AG04450 (cell line): Measurements from ENCODE around the gene S100A6. TPM values are rescaled to one million over a fixed set of nuclear protein-coding genes. Genes with fewer than 3 reads are reported as not detected.

Experiments used
- CTCF ChIA-PET: fragments of 300-600, 350-600 bp; formaldehyde crosslinking; extraction: SDS; loops from one replicate; lab custom pipeline; 2022; ENCODE audit warnings: antibody characterized with exemption, inconsistent platforms; lab: Charles Lee
- POLR2A ChIA-PET: fragments of 350-600 bp; formaldehyde crosslinking; extraction: SDS; loops from one replicate; lab custom pipeline; 2021; ENCODE audit warnings: antibody characterized with exemption, inconsistent platforms; lab: Yijun Ruan, JAX
- DNase-seq: peaks from one replicate; pipeline ENCODE4 v3.0.0-alpha.2; 2011; ENCODE audit warnings: low read depth, low spot score
- H3K27ac ChIP-seq: one replicate; pipeline ENCODE4 v1.5.1; 2012; ENCODE audit warnings: low read depth, low read length, control low read depth
- H3K27me3 ChIP-seq: one replicate; pipeline ENCODE4 v1.6.0; 2012; ENCODE audit warnings: low read length; ENCODE audit not compliant: control insufficient read depth, insufficient read depth
- H3K4me3 ChIP-seq: 2 replicates; pipeline ENCODE4 v1.5.1; 2011; ENCODE audit warnings: mild to moderate bottlenecking, low read depth, low read length, control low read depth
- H3K9me3 ChIP-seq: 2 replicates; pipeline ENCODE4 v1.5.1; 2012; ENCODE audit warnings: low read length; ENCODE audit not compliant: control insufficient read depth, insufficient read depth
- polyA plus RNA-seq: library from polyadenylated mRNA; depleted of rRNA; stranded (reverse); fragments of >200 nt; gene quantifications from 2 replicates; pipeline ENCODE4 v1.2.3, GENCODE V29; 2011
- TF ChIP-seq, protein P1 (sequence below): IDR thresholded peaks from 2 replicates; pipeline ENCODE4 v1.5.1; 2011; ENCODE audit warnings: low read depth, low read length, control low read depth, inconsistent platforms

Gene S100A6
- polyA plus RNA-seq, 1 experiment, result 1,379 TPM

DNA sequence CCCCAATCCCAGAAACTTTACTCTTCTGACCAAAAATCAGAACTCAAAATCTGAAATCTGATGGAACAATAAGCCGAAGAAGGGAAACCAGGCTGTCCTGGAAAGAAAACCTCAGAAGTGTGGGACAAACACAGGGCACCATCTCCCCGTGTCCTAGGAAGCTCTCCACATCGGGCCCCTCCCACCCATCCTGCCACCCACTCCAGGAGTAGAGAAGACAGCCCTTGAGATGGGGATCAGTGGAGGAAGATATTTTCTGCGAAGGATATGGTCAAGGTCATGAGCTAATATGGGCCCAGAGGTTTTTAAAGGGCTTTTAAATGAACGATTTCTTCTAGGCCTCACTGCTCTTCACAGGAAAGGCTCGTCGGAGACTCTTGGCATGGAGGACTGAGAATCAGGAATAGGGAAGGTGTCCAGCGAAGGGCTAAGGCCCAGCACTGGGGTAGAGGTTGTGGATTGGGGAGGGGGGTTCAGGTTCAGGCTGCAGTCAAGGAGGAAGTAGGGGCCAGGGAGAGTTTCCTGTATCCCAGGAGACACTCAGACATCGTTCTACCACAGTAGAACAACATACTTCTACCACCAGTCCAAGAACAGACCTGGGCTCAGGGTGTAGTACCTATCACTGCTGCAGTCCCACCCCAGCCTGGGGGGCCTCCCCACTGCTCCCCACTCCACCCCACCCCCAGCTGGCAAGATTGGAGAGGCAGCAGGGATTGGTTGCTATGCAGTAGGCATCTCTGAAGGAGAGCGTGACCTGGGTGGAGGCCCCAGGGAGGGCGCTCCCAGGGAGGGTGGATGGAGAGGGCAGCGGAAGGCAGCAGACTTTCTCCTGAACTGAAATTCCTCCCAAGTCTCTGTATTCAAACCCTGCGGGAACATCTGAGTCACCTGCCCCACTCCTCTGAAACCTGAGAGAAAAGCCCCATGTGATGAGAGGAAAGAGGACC is 6.1 kb upstream of the S100A6 start:
- POLR2A ChIA-PET, result no interaction called here
- H3K27ac ChIP-seq, result no peak overlapping the region
- CTCF ChIA-PET, result interaction anchor here (1.0 to 2.2 kb wide), 4 partner anchors 8 to 31 kb away, joined by 3 to 8 read pairs (median 7); no protein-coding TSS in a partner anchor
- H3K4me3 ChIP-seq, result no peak overlapping the region
- no peaks in the 10 kb centered on the region; the same call in 1 of the 2 replicates for H3K9me3 ChIP-seq
- no peaks in the 10 kb centered on the region for H3K27me3 ChIP-seq
- TF ChIP-seq, protein P1, sequence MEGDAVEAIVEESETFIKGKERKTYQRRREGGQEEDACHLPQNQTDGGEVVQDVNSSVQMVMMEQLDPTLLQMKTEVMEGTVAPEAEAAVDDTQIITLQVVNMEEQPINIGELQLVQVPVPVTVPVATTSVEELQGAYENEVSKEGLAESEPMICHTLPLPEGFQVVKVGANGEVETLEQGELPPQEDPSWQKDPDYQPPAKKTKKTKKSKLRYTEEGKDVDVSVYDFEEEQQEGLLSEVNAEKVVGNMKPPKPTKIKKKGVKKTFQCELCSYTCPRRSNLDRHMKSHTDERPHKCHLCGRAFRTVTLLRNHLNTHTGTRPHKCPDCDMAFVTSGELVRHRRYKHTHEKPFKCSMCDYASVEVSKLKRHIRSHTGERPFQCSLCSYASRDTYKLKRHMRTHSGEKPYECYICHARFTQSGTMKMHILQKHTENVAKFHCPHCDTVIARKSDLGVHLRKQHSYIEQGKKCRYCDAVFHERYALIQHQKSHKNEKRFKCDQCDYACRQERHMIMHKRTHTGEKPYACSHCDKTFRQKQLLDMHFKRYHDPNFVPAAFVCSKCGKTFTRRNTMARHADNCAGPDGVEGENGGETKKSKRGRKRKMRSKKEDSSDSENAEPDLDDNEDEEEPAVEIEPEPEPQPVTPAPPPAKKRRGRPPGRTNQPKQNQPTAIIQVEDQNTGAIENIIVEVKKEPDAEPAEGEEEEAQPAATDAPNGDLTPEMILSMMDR, result no peak
- no peak for DNase-seq

DNA sequence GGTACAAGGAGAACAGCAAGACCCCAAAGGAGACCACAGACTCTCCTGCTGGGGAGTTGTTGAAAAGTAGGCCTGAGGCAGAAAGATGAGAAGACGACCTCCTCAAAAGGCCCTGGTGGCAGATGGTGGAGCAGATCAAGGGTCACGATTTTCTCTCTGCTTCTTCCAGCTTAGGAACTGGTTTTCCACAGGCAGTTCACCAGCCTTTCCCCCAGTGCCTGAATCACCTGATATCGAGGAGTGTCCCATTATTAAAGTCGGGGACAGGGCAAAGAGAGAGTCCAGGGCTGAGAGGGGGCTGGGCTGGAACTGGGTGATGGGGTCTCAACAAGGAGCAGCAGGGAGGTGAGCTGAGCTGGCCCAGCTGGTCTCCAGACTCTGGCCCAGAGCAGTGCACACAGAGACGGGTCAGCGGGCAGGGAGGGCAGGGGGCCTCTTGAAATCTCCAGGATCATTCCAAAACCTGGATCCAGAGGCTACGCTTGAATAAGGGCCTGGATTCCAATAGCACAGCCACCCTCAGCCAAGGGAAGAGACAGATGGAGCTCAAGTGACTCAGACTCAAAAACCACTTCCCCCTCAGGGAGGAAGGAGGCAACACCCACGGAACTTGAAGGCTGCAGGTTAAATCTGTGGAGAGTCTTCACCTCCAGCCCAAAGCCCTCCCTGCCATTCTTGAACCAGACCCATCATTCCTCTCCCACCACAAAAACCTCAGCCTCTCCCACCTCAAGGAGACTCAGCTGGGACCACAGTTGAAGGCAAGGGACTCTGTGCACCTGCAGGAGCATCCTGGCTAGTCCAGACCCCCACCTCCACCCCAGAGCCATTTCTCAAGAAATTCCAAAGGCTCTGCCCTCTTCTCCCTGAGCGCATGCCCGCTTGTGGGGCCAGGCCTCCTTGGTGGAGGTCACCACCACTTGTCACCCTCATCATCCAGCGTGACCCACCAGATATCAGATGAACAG is 4.9 kb upstream of the S100A6 start, which contains the start of gene S100A5:
S100A5 (minus strand) TSS at position 541 of the 968 bp plus-strand sequence. CDS start 743 bp downstream, outside the sequence.
- TF ChIP-seq, protein P1, result no peak
- Histone ChIP-seq H3K27ac (no peak within 1 kb of the TSS), H3K27me3 (no peaks in the 10 kb centered on the region), H3K9me3 (no peaks in the 10 kb centered on the region; the same call in 1 of the 2 replicates), H3K4me3 (no peak within 1 kb of the TSS)
- ChIA-PET POLR2A (interaction anchor here (1.6 kb wide), 1 partner anchor 26 kb away, joined by 3 read pairs; no protein-coding TSS in a partner anchor), CTCF (interaction anchor here (1.0 to 2.2 kb wide), 6 partner anchors 7 to 31 kb away, joined by 3 to 8 read pairs (median 6); no protein-coding TSS in a partner anchor)
- no peak for DNase-seq

DNA sequence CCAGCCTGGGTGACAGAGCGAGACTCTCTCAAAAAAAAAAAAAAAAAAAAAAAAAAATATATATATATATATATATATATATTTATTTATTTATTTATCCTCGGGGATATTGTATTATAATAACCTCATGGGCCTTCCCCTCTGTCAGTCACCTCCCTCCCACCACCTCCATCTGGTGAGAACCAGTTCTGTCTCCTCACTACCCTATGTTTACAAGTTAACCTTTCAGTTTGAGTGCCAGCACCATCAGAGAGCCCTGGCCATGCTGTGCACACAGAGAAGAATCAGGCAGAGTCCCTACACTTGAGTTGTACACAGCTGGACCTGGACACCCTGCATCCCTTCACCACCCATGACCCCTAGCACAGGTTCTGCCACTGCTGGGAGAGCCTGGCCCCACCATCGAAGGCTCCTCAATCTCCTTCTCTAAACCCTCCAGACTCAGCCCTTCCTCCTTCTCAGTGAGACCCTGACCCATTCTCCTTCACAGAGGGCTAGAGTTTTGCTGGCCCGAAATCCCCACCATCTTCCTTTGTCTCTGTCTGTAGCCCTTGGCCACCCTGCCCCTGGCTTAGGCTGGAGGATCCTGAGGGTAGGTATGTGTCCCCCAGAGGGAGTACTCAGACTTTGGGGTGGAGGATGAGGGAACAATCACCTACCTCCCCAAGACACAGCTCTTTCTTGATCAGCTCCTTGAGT is 3.8 kb upstream of the S100A6 start:
- Histone ChIP-seq H3K9me3 (no peaks in the 10 kb centered on the region; the same call in 1 of the 2 replicates), H3K27me3 (no peaks in the 10 kb centered on the region), H3K4me3 (no peak overlapping the region), H3K27ac (no peak overlapping the region)
- TF ChIP-seq, protein P1, result no peak
- CTCF ChIA-PET, result interaction anchor here (1.8 kb wide), 1 partner anchor 29 kb away, joined by 4 read pairs; no protein-coding TSS in a partner anchor
- POLR2A ChIA-PET, result interaction anchor here (1.6 kb wide), 1 partner anchor 27 kb away, joined by 3 read pairs; no protein-coding TSS in a partner anchor
- no peak for DNase-seq

DNA sequence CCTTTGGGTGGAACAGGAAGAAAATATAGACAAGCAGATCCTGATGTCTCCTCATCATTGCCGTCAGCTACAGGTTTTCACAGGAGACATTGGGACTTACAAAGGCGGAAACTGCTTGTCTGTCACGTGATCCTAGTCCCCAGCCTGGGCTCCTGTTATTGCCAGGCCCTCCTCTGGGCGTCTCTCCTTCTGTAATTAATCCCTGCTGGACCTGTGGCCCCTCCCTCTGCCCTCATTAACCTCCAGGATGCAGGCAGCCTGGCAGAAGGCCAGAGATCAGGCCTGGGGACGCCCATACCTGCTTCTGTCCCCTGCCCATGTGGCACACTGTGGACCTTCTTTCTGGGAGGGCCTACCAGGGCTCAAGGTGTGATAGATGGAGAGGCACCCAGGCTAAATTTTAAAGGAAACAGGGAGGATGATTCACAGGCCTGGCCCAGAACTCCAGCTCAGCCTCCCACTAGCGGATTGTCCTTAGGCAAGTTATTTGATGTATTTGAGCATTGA is 2.6 kb upstream of the S100A6 start:
- ChIA-PET CTCF (interaction anchor here (1.3 kb wide), 1 partner anchor 28 kb away, joined by 4 read pairs; no protein-coding TSS in a partner anchor), POLR2A (no interaction called here)
- DNase-seq, result no peak
- Histone ChIP-seq H3K27ac (no peak overlapping the region), H3K4me3 (no peak overlapping the region), H3K27me3 (no peaks in the 10 kb centered on the region), H3K9me3 (no peaks in the 10 kb centered on the region; the same call in 1 of the 2 replicates)
- TF ChIP-seq, protein P1, result no peak
